ENCODE measurements around the gene ZIC4. TPM values are rescaled to one million over a fixed set of nuclear protein-coding genes. Genes with fewer than 3 reads are reported as not detected.

Gene ZIC4
- total RNA-seq, 1 experiment from 2014 or later, result not detected

- DNase-seq (ENCODE audit: low read depth), result no peak
- in situ Hi-C loops (cut with HindIII; ENCODE audit: low pct_unique_long_range_greater_than_20kb, low sequenced_read_pairs), result no loop called here
These were observed 44.6 kb downstream of the ZIC4 start for GRCh38 chr3:147361454-147362420.

GRCh38 chr3:147360646-147361453, 45.5 kb downstream of the ZIC4 start:
- no peak for DNase-seq (ENCODE audit: low read depth)
- in situ Hi-C loops (cut with HindIII; ENCODE audit: low pct_unique_long_range_greater_than_20kb, low sequenced_read_pairs), result no loop called here

- no peak for DNase-seq (ENCODE audit: low read depth)
- in situ Hi-C loops (cut with HindIII; ENCODE audit: low pct_unique_long_range_greater_than_20kb, low sequenced_read_pairs), result no loop called here
These were observed 46.3 kb downstream of the ZIC4 start for GRCh38 chr3:147360051-147360439.

- in situ Hi-C loops (cut with HindIII; ENCODE audit: low pct_unique_long_range_greater_than_20kb, low sequenced_read_pairs), result no loop called here
- DNase-seq (ENCODE audit: low read depth), result no peak
These were observed 46.9 kb downstream of the ZIC4 start for GRCh38 chr3:147359177-147360050.

- in situ Hi-C loops (cut with HindIII; ENCODE audit: low pct_unique_long_range_greater_than_20kb, low sequenced_read_pairs), result no loop called here
- DNase-seq (ENCODE audit: low read depth), result no peak
These were observed 48.0 kb downstream of the ZIC4 start for GRCh38 chr3:147358144-147358992.

- in situ Hi-C loops (cut with HindIII; ENCODE audit: low pct_unique_long_range_greater_than_20kb, low sequenced_read_pairs), result no loop called here
- DNase-seq (ENCODE audit: low read depth), result no peak
These were observed 49.1 kb downstream of the ZIC4 start for GRCh38 chr3:147356909-147357900.

GRCh38 chr3:147356145-147356908, 50.0 kb downstream of the ZIC4 start:
- DNase-seq (ENCODE audit: low read depth), result no peak
- in situ Hi-C loops (cut with HindIII; ENCODE audit: low pct_unique_long_range_greater_than_20kb, low sequenced_read_pairs), result no loop called here

- DNase-seq (ENCODE audit: low read depth), result no peak
- in situ Hi-C loops (cut with HindIII; ENCODE audit: low pct_unique_long_range_greater_than_20kb, low sequenced_read_pairs), result no loop called here
These were observed 50.6 kb downstream of the ZIC4 start for GRCh38 chr3:147355753-147356090.

GRCh38 chr3:147355084-147355752, 51.1 kb downstream of the ZIC4 start:
- in situ Hi-C loops (cut with HindIII; ENCODE audit: low pct_unique_long_range_greater_than_20kb, low sequenced_read_pairs), result no loop called here
- no peak for DNase-seq (ENCODE audit: low read depth)

GRCh38 chr3:147354623-147355022, 51.7 kb downstream of the ZIC4 start:
- in situ Hi-C loops (cut with HindIII; ENCODE audit: low pct_unique_long_range_greater_than_20kb, low sequenced_read_pairs), result no loop called here
- no peak for DNase-seq (ENCODE audit: low read depth)

- in situ Hi-C loops (cut with HindIII; ENCODE audit: low pct_unique_long_range_greater_than_20kb, low sequenced_read_pairs), result no loop called here
- no peak for DNase-seq (ENCODE audit: low read depth)
These were observed 55.0 kb downstream of the ZIC4 start for GRCh38 chr3:147351301-147351700.

- DNase-seq (ENCODE audit: low read depth), result no peak
- in situ Hi-C loops (cut with HindIII; ENCODE audit: low pct_unique_long_range_greater_than_20kb, low sequenced_read_pairs), result no loop called here
These were observed 57.4 kb downstream of the ZIC4 start for GRCh38 chr3:147348976-147349375.

- in situ Hi-C loops (cut with HindIII; ENCODE audit: low pct_unique_long_range_greater_than_20kb, low sequenced_read_pairs), result no loop called here
- DNase-seq (ENCODE audit: low read depth), result no peak
These were observed 62.4 kb downstream of the ZIC4 start for GRCh38 chr3:147343926-147344325.

GRCh38 chr3:147341727-147342126, 64.6 kb downstream of the ZIC4 start:
- in situ Hi-C loops (cut with HindIII; ENCODE audit: low pct_unique_long_range_greater_than_20kb, low sequenced_read_pairs), result no loop called here
- no peak for DNase-seq (ENCODE audit: low read depth)

GRCh38 chr3:147336543-147337278, 69.6 kb downstream of the ZIC4 start:
- no peak for DNase-seq (ENCODE audit: low read depth)
- in situ Hi-C loops (cut with HindIII; ENCODE audit: low pct_unique_long_range_greater_than_20kb, low sequenced_read_pairs), result no loop called here

Measured in Caki2 (cell line).